ENCODE data around the gene CALCB. TPM values are rescaled to one million over a fixed set of nuclear protein-coding genes. Genes with fewer than 3 reads are reported as not detected.

Gene CALCB
- total RNA-seq, 4 donors from 2014 or later = not detected

- WGBS, 2 donors = 72% methylated on average over 4 of the region's 4 CpGs
- H3K4me3 ChIP-seq (ENCODE audit: low read depth, poor library complexity, severe bottlenecking) = no peak overlapping the region
- intact Hi-C loops (cut with DNase I; ENCODE audit: low total_unique reads) = no loop called here
- TF ChIP-seq POLR2A (IDR thresholded peaks at IDR 0.05) (no peak), CTCF (IDR thresholded peaks at IDR 0.05) (no peak)
- DNase-seq (ENCODE audit: low spot score in 2 of 2) = no peak
These were observed 46.0 kb downstream of the CALCB start for GRCh38 chr11:15119352-15119751.

GRCh38 chr11:15119826-15120225 lies 46.4 kb downstream of the CALCB start:
- 32 to 42% methylated on average over 1 of the region's 1 CpG for WGBS, 2 donors
- TF ChIP-seq CTCF (IDR thresholded peaks at IDR 0.05) (no peak), POLR2A (IDR thresholded peaks at IDR 0.05) (no peak)
- intact Hi-C loops (cut with DNase I; ENCODE audit: low total_unique reads) = no loop called here
- H3K4me3 ChIP-seq (ENCODE audit: low read depth, poor library complexity, severe bottlenecking) = no peak overlapping the region
- no peak for DNase-seq (ENCODE audit: low spot score in 2 of 2)

DNA sequence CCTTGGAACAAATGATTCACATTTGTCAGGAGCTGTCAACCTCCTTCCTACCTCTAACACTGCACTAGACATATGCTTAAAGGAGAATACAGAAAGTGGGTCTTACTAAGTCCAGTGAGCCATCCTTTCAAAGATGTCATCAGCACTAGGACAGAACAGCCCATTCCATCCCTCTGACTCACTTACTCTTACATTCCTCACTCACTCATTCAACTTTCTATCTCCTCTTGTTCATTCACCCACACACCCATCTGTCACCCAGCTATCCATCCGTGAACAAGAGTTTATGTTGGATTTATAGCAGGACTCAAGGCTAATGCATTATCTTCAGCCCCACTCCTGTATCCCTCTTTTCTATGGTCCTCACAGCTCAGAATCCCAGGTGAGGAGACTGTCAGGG lies 50.5 kb downstream of the CALCB start:
- H3K4me3 ChIP-seq (ENCODE audit: low read depth, poor library complexity, severe bottlenecking) = no peak overlapping the region
- intact Hi-C loops (cut with DNase I; ENCODE audit: low total_unique reads) = no loop called here
- 73 to 86% methylated on average over 1 of the region's 1 CpG for WGBS, 2 donors
- DNase-seq (ENCODE audit: low spot score in 2 of 2) = no peak
- no peak for TF ChIP-seq POLR2A (IDR thresholded peaks at IDR 0.05)
- no peak for TF ChIP-seq CTCF (IDR thresholded peaks at IDR 0.05)

- intact Hi-C loops (cut with DNase I; ENCODE audit: low total_unique reads) = no loop called here
- H3K4me3 ChIP-seq (ENCODE audit: low read depth, poor library complexity, severe bottlenecking) = no peak overlapping the region
- 75 to 81% methylated on average over 2 of the region's 2 CpGs for WGBS, 2 donors
- DNase-seq (ENCODE audit: low spot score in 2 of 2) = no peak
- TF ChIP-seq CTCF (IDR thresholded peaks at IDR 0.05) (no peak), POLR2A (IDR thresholded peaks at IDR 0.05) (no peak)
These were observed 51.1 kb downstream of the CALCB start for GRCh38 chr11:15124528-15124927.

DNA sequence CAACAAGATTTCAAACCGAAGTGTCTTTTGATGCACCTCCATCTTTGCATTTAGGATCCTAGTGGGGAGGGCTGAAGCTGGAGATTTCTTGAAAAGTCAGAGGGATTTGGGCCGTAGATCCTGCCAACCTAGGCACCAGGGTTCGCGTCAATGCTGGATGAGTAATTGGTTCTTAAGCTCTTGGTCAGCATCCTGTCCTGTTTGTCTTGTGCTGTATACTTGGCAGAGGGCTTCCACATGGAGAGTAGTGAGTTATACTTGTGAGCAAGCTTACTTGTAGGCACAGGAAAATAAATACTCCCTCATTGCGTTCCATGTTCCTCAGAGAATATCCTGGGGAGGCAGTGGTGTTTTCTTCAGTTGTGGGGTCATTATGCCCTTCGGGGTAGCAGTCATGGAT lies 53.9 kb downstream of the CALCB start:
- WGBS, 2 donors = 83 to 85% methylated on average over 6 of the region's 6 CpGs
- TF ChIP-seq CTCF (IDR thresholded peaks at IDR 0.05) (no peak), POLR2A (IDR thresholded peaks at IDR 0.05) (no peak)
- no peak for DNase-seq (ENCODE audit: low spot score in 2 of 2)
- H3K4me3 ChIP-seq (ENCODE audit: low read depth, poor library complexity, severe bottlenecking) = no peak overlapping the region
- intact Hi-C loops (cut with DNase I; ENCODE audit: low total_unique reads) = no loop called here

Other genes starting within 250 kb of the CALCB start
- 10 to 100 TPM; 19.4 to 27.9 (median 26.1) TPM for gene CYP2R1, start 181.4 kb upstream of the CALCB start, total RNA-seq
- gene CALCA, start 101.2 kb upstream of the CALCB start, total RNA-seq = not detected
- gene INSC, start 41.3 kb downstream of the CALCB start, total RNA-seq = under 1 TPM in 2 of 4 donors, not detected in 2; 0.23 to 0.27 TPM

All from lower leg skin (tissue), 4 donors.